ENCODE measurements around the gene FAM24B.

DNA sequence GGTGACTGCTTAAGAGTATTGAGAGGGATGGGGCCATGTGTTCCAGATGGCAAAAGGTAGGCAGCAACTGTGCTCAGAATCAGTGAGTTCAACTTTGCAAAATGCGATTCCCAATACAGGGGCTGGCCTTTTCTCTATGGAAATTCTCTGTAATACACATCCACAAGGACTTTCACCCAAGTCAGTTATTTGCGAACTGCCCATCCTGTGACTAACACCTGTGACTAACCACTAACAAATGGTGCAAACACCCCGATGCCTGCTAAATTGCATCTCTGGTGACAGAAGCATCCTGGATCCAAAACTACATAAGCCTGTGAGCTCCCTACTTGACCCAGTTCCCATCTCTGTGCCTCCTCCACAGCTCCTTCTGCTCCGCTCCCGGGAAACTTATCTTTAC lies 24.7 kb downstream of the FAM24B start:
- TF ChIP-seq, protein P1, sequence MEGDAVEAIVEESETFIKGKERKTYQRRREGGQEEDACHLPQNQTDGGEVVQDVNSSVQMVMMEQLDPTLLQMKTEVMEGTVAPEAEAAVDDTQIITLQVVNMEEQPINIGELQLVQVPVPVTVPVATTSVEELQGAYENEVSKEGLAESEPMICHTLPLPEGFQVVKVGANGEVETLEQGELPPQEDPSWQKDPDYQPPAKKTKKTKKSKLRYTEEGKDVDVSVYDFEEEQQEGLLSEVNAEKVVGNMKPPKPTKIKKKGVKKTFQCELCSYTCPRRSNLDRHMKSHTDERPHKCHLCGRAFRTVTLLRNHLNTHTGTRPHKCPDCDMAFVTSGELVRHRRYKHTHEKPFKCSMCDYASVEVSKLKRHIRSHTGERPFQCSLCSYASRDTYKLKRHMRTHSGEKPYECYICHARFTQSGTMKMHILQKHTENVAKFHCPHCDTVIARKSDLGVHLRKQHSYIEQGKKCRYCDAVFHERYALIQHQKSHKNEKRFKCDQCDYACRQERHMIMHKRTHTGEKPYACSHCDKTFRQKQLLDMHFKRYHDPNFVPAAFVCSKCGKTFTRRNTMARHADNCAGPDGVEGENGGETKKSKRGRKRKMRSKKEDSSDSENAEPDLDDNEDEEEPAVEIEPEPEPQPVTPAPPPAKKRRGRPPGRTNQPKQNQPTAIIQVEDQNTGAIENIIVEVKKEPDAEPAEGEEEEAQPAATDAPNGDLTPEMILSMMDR (IDR thresholded peaks at IDR 0.05), result no peak
- no peak for TF ChIP-seq POLR2A (IDR thresholded peaks at IDR 0.05)

All from right lobe of liver (tissue), 4 donors.